Measurements from ENCODE around the gene EGFL7. TPM values are rescaled to one million over a fixed set of nuclear protein-coding genes. Genes with fewer than 3 reads are reported as not detected.

The EGFL7 gene
- total RNA-seq, 4 donors from 2014 or later: 38.4 to 143 (median 81.6) TPM

GRCh38 chr9:136642439-136642921, 20.2 kb upstream of the EGFL7 start:
- peaks cover 11 to 12% of the 10 kb centered on the region in 2 donors for H3K4me1 ChIP-seq
- TF ChIP-seq POLR2A (IDR thresholded peaks at IDR 0.05) (no peak), CTCF (IDR thresholded peaks at IDR 0.05) (no peak)
- intact Hi-C loops (cut with DNase I): no loop called here
- no peak overlapping the region for H3K4me3 ChIP-seq (replicated peaks in 1 of 3)
- no peaks in the 10 kb centered on the region for H3K36me3 ChIP-seq
- no peaks in the 10 kb centered on the region for H3K27me3 ChIP-seq
- DNase-seq: no peak
- 39 to 44% methylated on average over 7 of the region's 7 CpGs for WGBS, 2 donors
- H3K27ac ChIP-seq: no peak overlapping the region
- H3K9me3 ChIP-seq: no peaks in the 10 kb centered on the region

- Histone ChIP-seq H3K36me3 (no peaks in the 10 kb centered on the region), H3K4me1 (peaks cover 11 to 12% of the 10 kb centered on the region in 2 donors), H3K9me3 (no peaks in the 10 kb centered on the region), H3K4me3 (replicated peaks in 1 of 3) (peak overlapping the region in 1 of 3 donors; percentile 12), H3K27me3 (no peaks in the 10 kb centered on the region), H3K27ac (peak overlapping the region in 2 of 3 donors; percentile 20 to 21)
- no peak for TF ChIP-seq CTCF (IDR thresholded peaks at IDR 0.05)
- TF ChIP-seq POLR2A (IDR thresholded peaks at IDR 0.05): no peak
- DNase-seq: no peak
- WGBS, 2 donors: 76 to 80% methylated on average over 22 of the region's 31 CpGs
- intact Hi-C loops (cut with DNase I): no loop called here
Measured at GRCh38 chr9:136643596-136644342, 18.9 kb upstream of the EGFL7 start.

- Histone ChIP-seq H3K4me1 (peaks cover 11 to 12% of the 10 kb centered on the region in 2 donors), H3K36me3 (no peaks in the 10 kb centered on the region), H3K27ac (peak overlapping the region in 2 of 3 donors; percentile 20 to 21), H3K9me3 (no peaks in the 10 kb centered on the region), H3K4me3 (replicated peaks in 1 of 3) (peak overlapping the region in 1 of 3 donors; percentile 12), H3K27me3 (no peaks in the 10 kb centered on the region)
- intact Hi-C loops (cut with DNase I): no loop called here
- DNase-seq: peak; percentile 92 to 95
- no peak for TF ChIP-seq CTCF (IDR thresholded peaks at IDR 0.05)
- no peak for TF ChIP-seq POLR2A (IDR thresholded peaks at IDR 0.05)
- WGBS, 2 donors: 0 to 9% methylated on average over 5 to 8 of the region's 15 CpGs
Measured at GRCh38 chr9:136644343-136644592, 18.4 kb upstream of the EGFL7 start.

- H3K27me3 ChIP-seq: no peaks in the 10 kb centered on the region
- DNase-seq: peak; percentile 33 to 48
- H3K36me3 ChIP-seq: no peaks in the 10 kb centered on the region
- no peaks in the 10 kb centered on the region for H3K9me3 ChIP-seq
- H3K27ac ChIP-seq: peak overlapping the region in 2 of 3 donors; percentile 30 to 43
- H3K4me3 ChIP-seq (replicated peaks in 1 of 3): peak overlapping the region in 1 of 3 donors; percentile 12
- intact Hi-C loops (cut with DNase I): no loop called here
- TF ChIP-seq CTCF (IDR thresholded peaks at IDR 0.05) (peak; percentile 76 to 95 (median 93)), POLR2A (IDR thresholded peaks at IDR 0.05) (no peak)
- peaks cover 11 to 12% of the 10 kb centered on the region in 2 donors for H3K4me1 ChIP-seq
- 35 to 60% methylated on average over 3 to 11 of the region's 30 CpGs for WGBS, 2 donors
Measured at GRCh38 chr9:136644593-136645351, 17.9 kb upstream of the EGFL7 start.
